Skeletal muscle tissue (tissue), 4 donors: ENCODE results near the gene PTPRA. TPM values are rescaled to one million over a fixed set of nuclear protein-coding genes. Genes with fewer than 3 reads are reported as not detected.
A peak's percentile ranks its signal among the peaks of the same experiment; 100 is the strongest.
"Not testable (repeated sequence)": the region's sequence is repeated elsewhere in the genome, so short reads cannot be mapped to it uniquely, and the experiment has no call there.

Experiments
- H3K27ac ChIP-seq: one replicate; pipeline ENCODE4 v1.7.0; 2013; ENCODE audit warnings: mild to moderate bottlenecking, low read depth, low read length, inconsistent platforms
- H3K27me3 ChIP-seq, 3 donors: one replicate each; pipeline ENCODE4 v1.7.0; 2013; ENCODE audit warnings: low read length in 3 of 3; ENCODE audit not compliant: control insufficient read depth in 3 of 3, insufficient read depth in 3 of 3
- H3K36me3 ChIP-seq, 3 donors: one replicate each; pipeline ENCODE4 v1.7.0; 2013; ENCODE audit warnings: low read length in 3 of 3; ENCODE audit not compliant: control insufficient read depth in 3 of 3, insufficient read depth in 3 of 3
- H3K4me1 ChIP-seq, 3 donors: one replicate each; pipeline ENCODE4 v1.7.0; 2013; ENCODE audit warnings: low read length in 3 of 3, mild to moderate bottlenecking in 3 of 3; ENCODE audit not compliant: control insufficient read depth in 3 of 3, insufficient read depth in 3 of 3
- H3K4me3 ChIP-seq, 3 donors: one replicate each; pipeline ENCODE4 v1.7.0; 2013; ENCODE audit warnings: low read length in 3 of 3
- H3K9ac ChIP-seq, 3 donors: one replicate each; pipeline ENCODE4 v1.7.0; 2013; ENCODE audit warnings: low read length in 3 of 3, mild to moderate bottlenecking in 3 of 3, moderate library complexity in 2 of 3, low read depth in 1 of 3
- H3K9me3 ChIP-seq, 3 donors: one replicate each; pipeline ENCODE4 v1.7.0; 2013; ENCODE audit warnings: low read length in 3 of 3; ENCODE audit not compliant: control insufficient read depth in 3 of 3
- total RNA-seq: library from RNA; depleted of rRNA; stranded (reverse); fragments of >200 nt; gene quantifications from one replicate; pipeline ENCODE4 v1.2.3, GENCODE V29; 2014
- donor health status: Osteomylitis.

PTPRA gene
- total RNA-seq, 1 donor from 2014 or later: 93.4 TPM

DNA sequence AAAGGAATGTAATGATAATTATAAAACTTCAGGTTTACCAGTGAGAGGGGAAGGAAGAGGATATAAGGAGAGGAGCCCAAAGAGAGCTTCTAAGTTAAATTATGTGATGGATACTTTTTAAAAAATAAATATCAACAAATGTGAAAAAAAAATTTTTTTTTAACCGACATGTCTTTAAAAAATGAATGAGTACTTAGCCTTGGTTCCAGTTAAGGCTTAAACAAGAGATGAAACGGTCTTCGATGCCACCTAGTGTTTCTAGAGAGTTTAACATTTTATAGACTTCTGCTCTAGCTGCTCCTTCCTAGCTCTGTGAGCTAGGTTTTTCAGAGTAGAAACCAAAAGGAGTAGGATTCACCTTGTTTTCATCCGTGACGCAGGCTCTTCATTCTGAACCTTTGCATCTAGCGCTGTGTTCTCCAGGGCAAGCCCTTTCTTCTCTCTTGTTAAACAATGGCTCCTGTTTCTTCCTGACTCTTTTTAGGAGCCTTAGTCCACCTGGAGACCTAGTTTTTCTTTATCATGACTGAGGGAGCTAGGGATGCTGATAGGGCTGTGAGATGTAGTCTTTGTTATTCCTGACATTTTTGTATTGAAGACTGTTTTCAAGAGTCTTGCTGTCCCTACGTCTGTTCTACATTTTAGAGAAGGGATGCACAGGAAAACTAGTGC is 127.7 kb downstream of the PTPRA start:
- no peaks in the 10 kb centered on the region for H3K4me1 ChIP-seq
- no peak overlapping the region for H3K27ac ChIP-seq
- no peaks in the 10 kb centered on the region for H3K9me3 ChIP-seq
- H3K36me3 ChIP-seq: peaks cover 3 to 14% (median 13%) of the 10 kb centered on the region in 3 donors
- H3K4me3 ChIP-seq: no peak overlapping the region
- H3K9ac ChIP-seq: no peak overlapping the region
- no peaks in the 10 kb centered on the region for H3K27me3 ChIP-seq

DNA sequence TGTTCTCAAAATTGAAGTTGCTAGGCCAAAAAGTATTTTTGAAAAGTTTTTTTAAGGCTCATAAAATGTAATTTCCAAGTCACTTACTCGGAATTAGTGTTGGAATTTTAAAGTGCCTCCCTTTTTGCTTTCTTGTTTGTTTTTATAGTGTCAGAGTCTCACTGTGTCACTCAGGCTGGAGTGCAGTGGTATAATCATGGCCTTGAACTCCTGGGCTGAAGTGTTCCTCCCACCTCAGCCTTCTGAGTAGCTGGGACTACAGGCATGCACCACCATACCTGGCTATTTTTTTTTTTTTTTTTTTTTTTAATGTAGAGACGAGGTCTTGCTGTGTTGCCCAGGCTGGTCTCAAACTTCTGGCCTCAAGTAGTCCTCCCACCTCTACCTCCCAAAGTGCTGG is 130.1 kb downstream of the PTPRA start:
- Histone ChIP-seq H3K27ac (no peak overlapping the region), H3K36me3 (peaks cover 7 to 26% (median 25%) of the 10 kb centered on the region in 3 donors), H3K9ac (no peak overlapping the region), H3K9me3 (no peaks in the 10 kb centered on the region), H3K4me1 (no peaks in the 10 kb centered on the region), H3K4me3 (no peak overlapping the region), H3K27me3 (no peaks in the 10 kb centered on the region)

DNA sequence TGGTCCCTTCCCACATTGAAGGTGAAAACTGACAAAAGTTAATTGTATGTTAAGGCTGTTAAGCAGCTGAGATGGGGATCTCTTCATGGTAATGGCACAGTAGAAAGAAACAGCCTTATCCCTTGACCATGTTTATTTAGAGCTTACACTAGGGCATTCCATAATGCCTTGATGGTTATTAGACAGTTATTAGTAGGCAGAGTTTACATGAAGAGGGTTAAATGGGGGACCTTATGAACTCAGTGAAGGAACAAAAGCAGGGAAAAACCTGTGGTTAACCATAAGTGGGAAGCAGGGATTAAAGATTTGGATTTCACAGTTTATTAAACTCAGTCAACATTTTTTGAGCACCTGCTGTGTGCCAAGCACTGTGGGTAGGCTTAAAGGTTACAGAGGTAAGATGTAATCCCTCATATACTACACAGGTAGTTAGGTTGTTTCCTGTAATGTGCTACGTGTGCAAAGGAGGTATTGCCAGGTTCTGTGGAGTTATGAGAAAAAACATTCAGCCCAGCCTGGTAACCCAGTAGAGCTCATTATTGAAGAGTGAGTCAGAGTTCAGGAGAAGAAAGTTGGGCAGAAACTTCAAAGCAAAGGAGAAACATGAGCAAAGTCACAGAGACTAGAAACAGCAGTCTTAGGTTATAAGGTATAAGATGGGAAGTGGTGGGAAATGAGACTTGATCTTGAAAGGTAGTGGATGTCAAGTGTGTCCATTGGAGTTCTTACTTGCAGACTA is 137.9 kb downstream of the PTPRA start:
- H3K36me3 ChIP-seq: peaks cover 7 to 34% (median 31%) of the 10 kb centered on the region in 3 donors
- no peak overlapping the region for H3K9ac ChIP-seq
- H3K9me3 ChIP-seq: no peaks in the 10 kb centered on the region
- no peak overlapping the region for H3K27ac ChIP-seq
- H3K27me3 ChIP-seq: no peaks in the 10 kb centered on the region
- H3K4me1 ChIP-seq: no peaks in the 10 kb centered on the region
- no peak overlapping the region for H3K4me3 ChIP-seq

DNA sequence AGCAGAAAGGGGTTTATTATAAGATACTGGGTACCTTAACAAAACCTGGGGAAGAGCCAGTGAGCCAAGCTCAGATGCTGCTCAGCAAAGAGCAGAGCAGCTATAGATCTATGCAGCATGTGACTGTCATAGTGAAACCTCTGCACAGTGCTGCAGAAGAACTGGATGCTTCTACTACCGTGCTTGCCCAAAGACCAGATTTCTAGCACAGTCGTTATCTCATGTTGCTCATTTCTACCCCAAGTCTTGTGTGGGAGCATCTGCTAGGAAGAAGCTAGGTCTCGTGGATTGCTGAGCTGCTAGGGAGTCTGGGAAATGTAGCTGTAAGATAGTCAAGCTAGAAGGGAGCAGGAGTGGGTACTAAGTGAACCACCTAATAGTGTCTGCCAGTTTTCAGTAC is 138.5 kb downstream of the PTPRA start:
- Histone ChIP-seq H3K9ac (no peak overlapping the region), H3K4me1 (no peaks in the 10 kb centered on the region), H3K4me3 (no peak overlapping the region), H3K36me3 (peaks cover 8 to 32% (median 28%) of the 10 kb centered on the region in 3 donors), H3K27me3 (no peaks in the 10 kb centered on the region), H3K27ac (no peak overlapping the region), H3K9me3 (no peaks in the 10 kb centered on the region)

DNA sequence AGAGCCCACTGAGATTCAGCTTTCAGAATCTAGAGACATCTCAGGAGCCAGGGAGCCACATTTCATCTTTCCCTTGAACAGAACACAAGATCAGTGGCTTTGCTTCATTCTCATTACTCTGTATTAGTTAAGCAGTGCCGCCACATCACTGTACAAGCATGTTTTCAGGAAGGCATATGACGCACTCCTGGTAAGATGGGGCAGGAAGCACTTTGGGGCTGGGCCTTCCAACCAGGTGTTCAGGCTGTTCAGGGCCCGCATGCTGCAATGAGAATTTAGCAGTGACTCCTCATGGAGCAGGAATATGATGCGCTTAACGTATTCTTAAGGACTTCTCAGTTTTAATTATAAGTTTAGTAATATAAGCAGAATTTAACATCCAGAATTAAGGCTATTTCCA is 140.5 kb downstream of the PTPRA start:
- H3K36me3 ChIP-seq: peaks cover 10 to 28% (median 28%) of the 10 kb centered on the region in 3 donors
- H3K27me3 ChIP-seq: no peaks in the 10 kb centered on the region
- no peak overlapping the region for H3K4me3 ChIP-seq
- no peaks in the 10 kb centered on the region for H3K9me3 ChIP-seq
- no peak overlapping the region for H3K27ac ChIP-seq
- no peak overlapping the region for H3K9ac ChIP-seq
- H3K4me1 ChIP-seq: no peaks in the 10 kb centered on the region

DNA sequence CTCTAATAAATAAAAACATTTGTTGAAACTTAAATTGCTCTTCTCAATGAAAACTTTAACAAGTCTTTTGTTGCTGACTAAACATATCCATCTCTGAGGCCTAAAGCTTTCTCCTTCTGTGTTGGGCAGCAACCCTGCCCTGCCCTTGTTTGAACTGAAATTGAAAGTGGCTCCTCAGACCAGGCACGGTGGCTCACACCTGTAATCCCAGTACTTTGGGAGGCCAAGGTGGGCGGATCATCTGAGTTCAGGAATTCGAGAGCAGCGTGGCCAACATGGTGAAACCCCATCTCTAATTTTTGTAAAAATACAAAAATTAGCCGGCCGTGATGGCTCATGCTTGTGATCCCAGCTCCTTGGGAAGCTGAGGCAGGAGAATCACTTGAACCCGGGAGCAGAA is 140.9 kb downstream of the PTPRA start:
- no peak overlapping the region for H3K27ac ChIP-seq
- H3K27me3 ChIP-seq: no peaks in the 10 kb centered on the region
- H3K4me1 ChIP-seq: no peaks in the 10 kb centered on the region
- H3K9me3 ChIP-seq: no peaks in the 10 kb centered on the region
- peaks cover 10 to 28% (median 24%) of the 10 kb centered on the region in 3 donors for H3K36me3 ChIP-seq
- no peak overlapping the region for H3K4me3 ChIP-seq
- H3K9ac ChIP-seq: no peak overlapping the region

DNA sequence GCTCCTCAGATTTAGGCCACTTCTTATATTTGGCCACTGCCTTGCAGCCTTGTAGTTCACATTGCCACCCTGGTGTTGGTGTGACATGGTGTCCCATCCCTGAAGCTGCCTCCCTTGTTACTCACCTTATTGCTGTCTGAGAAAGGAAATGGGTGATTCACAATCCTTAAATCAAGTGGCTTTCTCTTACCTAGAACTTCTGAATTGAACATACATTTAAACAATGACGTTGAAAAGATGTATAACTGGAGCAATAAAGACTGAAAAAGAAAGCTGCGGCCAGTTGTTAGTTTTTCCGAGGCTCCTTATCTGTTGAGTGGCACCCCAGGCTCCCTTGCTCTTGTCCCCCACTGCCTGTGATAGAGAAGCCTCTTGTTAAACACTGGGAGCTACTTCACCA is 141.4 kb downstream of the PTPRA start:
- no peak overlapping the region for H3K27ac ChIP-seq
- H3K9me3 ChIP-seq: no peaks in the 10 kb centered on the region
- H3K4me3 ChIP-seq: no peak overlapping the region
- no peaks in the 10 kb centered on the region for H3K4me1 ChIP-seq
- no peaks in the 10 kb centered on the region for H3K27me3 ChIP-seq
- H3K36me3 ChIP-seq: peaks cover 10 to 28% (median 22%) of the 10 kb centered on the region in 3 donors
- no peak overlapping the region for H3K9ac ChIP-seq

DNA sequence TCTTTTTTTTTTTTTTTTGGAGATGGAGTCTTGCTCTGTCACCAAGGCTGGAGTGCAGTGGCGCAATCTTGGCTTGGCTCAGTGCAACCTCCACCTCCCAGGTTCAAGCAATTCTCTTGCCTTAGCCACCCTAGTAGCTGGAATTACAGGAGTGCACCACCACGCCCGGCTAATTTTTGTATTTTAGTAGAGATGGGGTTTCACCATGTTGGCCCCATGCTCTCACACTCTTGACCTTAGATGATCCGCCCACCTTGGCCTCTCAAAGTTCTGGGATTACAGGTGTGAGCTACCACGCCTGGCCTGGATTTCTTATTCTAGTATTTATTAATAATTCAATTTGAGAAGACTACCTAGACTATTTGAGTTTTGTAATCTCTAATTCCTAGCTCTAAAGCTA is 142.0 kb downstream of the PTPRA start:
- peaks cover 10 to 24% (median 20%) of the 10 kb centered on the region in 3 donors for H3K36me3 ChIP-seq
- H3K4me3 ChIP-seq, H3K27ac ChIP-seq, H3K4me1 ChIP-seq, H3K27me3 ChIP-seq, H3K9ac ChIP-seq, H3K9me3 ChIP-seq: not testable (repeated sequence)

DNA sequence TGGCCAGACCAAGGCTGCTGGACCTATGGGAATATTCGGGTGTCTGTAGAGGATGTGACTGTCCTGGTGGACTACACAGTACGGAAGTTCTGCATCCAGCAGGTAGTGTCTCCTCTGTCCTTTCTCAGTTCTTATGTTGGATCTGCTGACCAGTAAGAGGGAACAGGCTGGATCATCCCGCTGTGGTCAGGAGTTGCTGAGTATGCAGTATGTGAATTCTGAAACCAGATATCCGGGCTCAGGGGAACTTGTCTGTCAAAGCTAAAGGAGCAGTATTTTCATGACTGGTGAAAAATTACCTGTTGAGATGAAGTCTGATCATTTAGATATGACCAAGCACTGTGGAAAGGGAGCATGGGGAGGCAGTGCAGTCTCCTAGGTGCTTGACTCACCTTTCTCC is 148.0 kb downstream of the PTPRA start:
- Histone ChIP-seq H3K27ac (no peak overlapping the region), H3K36me3 (peaks cover 44 to 49% (median 47%) of the 10 kb centered on the region in 3 donors), H3K9ac (peak overlapping the region in 1 of 3 donors; percentile 44), H3K9me3 (no peaks in the 10 kb centered on the region), H3K4me1 (no peaks in the 10 kb centered on the region), H3K4me3 (no peak overlapping the region), H3K27me3 (no peaks in the 10 kb centered on the region)

DNA sequence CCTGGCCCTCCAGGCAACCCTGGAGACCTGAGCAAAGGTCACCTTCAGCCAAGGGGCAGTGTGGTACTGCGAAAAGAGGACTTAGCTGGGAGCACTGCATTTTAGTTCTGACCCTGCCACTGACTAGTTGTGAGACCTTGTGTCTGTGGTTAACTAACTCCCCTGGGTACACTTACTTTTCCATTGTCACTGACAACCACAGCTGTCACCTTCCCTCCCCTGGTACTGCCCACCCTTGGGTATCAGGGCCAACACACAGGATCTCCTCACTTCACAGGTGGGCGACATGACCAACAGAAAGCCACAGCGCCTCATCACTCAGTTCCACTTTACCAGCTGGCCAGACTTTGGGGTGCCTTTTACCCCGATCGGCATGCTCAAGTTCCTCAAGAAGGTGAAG is 148.5 kb downstream of the PTPRA start:
- peaks cover 48 to 54% (median 49%) of the 10 kb centered on the region in 3 donors for H3K36me3 ChIP-seq
- no peak overlapping the region for H3K27ac ChIP-seq
- H3K4me3 ChIP-seq: no peak overlapping the region
- H3K4me1 ChIP-seq: no peaks in the 10 kb centered on the region
- no peaks in the 10 kb centered on the region for H3K27me3 ChIP-seq
- peak overlapping the region in 1 of 3 donors; percentile 44 for H3K9ac ChIP-seq
- H3K9me3 ChIP-seq: no peaks in the 10 kb centered on the region
